ENCODE data around the gene LNPK.

- no peak for TF ChIP-seq CTCF (IDR thresholded peaks at IDR 0.05; ENCODE audit: low read length)
- TF ChIP-seq EZH2 (optimal IDR thresholded peaks at IDR 0.05; ENCODE audit: low read depth, low read length), result no peak
- no peak for TF ChIP-seq EZH2phosphoT487 (IDR thresholded peaks at IDR 0.05; ENCODE audit: low read length)
Measured at GRCh38 chr2:175930504-175930903, 71.6 kb downstream of the LNPK start.
